Panc1 (cell line): Measurements from ENCODE around the gene GNAQ.

Experiments used
- POLR2AphosphoS5 ChIP-seq: IDR thresholded peaks from 2 replicates; pipeline ENCODE4 v1.6.1; 2012; ENCODE audit warnings: mild to moderate bottlenecking, low read depth, low read length, moderate library complexity
- SIN3A ChIP-seq: IDR thresholded peaks from 2 replicates; pipeline ENCODE4 v1.6.1; 2012; ENCODE audit warnings: low read depth, mild to moderate bottlenecking, low read length, moderate library complexity, borderline replicate concordance; ENCODE audit not compliant: insufficient read depth
- TF ChIP-seq, protein P1 (sequence below): fragments of 450-650 bp; IDR thresholded peaks from 2 replicates; pipeline ENCODE4 v1.5.1; 2017; ENCODE audit warnings: mild to moderate bottlenecking

DNA sequence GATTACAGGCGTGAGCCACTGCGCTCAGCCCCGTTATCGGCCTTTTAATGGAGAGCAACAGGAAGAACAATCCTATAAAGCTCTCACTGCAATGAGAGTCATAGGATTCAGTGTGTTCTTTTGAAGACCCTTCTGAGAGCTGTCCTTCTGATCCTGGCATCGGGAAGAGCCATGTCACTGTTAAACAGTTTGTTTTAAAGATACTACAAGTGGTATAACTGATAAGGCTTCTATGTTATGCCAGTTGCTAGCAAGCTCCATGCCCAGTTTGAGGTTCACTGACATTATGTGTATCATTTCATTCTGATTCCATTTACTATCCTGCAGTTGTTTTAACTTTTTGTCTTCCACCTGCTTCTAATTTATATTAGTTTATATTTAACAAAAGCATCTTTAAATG is 55.8 kb downstream of the GNAQ start:
- TF ChIP-seq, protein P1, sequence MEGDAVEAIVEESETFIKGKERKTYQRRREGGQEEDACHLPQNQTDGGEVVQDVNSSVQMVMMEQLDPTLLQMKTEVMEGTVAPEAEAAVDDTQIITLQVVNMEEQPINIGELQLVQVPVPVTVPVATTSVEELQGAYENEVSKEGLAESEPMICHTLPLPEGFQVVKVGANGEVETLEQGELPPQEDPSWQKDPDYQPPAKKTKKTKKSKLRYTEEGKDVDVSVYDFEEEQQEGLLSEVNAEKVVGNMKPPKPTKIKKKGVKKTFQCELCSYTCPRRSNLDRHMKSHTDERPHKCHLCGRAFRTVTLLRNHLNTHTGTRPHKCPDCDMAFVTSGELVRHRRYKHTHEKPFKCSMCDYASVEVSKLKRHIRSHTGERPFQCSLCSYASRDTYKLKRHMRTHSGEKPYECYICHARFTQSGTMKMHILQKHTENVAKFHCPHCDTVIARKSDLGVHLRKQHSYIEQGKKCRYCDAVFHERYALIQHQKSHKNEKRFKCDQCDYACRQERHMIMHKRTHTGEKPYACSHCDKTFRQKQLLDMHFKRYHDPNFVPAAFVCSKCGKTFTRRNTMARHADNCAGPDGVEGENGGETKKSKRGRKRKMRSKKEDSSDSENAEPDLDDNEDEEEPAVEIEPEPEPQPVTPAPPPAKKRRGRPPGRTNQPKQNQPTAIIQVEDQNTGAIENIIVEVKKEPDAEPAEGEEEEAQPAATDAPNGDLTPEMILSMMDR, result no peak
- no peak for TF ChIP-seq POLR2AphosphoS5
- TF ChIP-seq SIN3A, result no peak
